NB4 (cell line): ENCODE results near the gene EIF3F.

Experiments
- DNase-seq: peaks from one replicate; pipeline ENCODE4 v3.0.0; 2010; ENCODE audit warnings: low read depth
- H3K4me3 ChIP-seq: one replicate; pipeline ENCODE4 v1.5.1; 2011; ENCODE audit warnings: mild to moderate bottlenecking, low read depth, low read length, moderate library complexity
- MYC ChIP-seq: IDR thresholded peaks from 2 replicates; pipeline ENCODE4 v1.6.1; 2011; ENCODE audit warnings: low read depth, low read length
- POLR2A ChIP-seq: IDR thresholded peaks from 2 replicates; pipeline ENCODE4 v1.6.1; 2011; ENCODE audit warnings: mild to moderate bottlenecking; ENCODE audit not compliant: insufficient read length; ENCODE audit errors: extremely low read depth
- TF ChIP-seq, protein P1 (sequence below): IDR thresholded peaks from one replicate; pipeline ENCODE4 v1.5.1; 2012; ENCODE audit warnings: low read depth, low read length
- TF ChIP-seq, protein P2 (sequence below): IDR thresholded peaks from 2 replicates; pipeline ENCODE4 v1.6.1; 2011; ENCODE audit warnings: low read depth, low read length

EIF3F gene

DNA sequence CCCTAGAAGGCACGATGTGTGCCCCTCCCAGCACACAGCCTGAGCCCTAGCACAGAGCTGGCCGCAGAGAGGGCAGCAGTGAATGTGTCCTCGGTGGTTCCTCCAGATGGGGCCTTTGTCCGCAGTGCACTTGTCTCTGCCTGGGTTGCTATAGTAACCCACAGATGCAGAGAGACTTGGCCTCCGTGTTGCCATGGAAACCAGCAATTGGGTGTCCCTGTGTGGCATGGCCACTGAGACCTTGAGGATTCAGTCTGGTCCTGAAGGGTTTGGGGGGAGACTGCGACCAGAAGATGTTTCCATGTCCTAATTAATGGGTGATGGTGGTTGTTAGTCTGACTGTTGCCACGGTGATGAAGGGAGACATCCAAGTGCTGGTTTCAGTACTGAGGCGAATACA, 51.3 kb downstream of the EIF3F start:
- H3K4me3 ChIP-seq: no peak overlapping the region
- TF ChIP-seq MYC (no peak), POLR2A (no peak)
- TF ChIP-seq, protein P1, sequence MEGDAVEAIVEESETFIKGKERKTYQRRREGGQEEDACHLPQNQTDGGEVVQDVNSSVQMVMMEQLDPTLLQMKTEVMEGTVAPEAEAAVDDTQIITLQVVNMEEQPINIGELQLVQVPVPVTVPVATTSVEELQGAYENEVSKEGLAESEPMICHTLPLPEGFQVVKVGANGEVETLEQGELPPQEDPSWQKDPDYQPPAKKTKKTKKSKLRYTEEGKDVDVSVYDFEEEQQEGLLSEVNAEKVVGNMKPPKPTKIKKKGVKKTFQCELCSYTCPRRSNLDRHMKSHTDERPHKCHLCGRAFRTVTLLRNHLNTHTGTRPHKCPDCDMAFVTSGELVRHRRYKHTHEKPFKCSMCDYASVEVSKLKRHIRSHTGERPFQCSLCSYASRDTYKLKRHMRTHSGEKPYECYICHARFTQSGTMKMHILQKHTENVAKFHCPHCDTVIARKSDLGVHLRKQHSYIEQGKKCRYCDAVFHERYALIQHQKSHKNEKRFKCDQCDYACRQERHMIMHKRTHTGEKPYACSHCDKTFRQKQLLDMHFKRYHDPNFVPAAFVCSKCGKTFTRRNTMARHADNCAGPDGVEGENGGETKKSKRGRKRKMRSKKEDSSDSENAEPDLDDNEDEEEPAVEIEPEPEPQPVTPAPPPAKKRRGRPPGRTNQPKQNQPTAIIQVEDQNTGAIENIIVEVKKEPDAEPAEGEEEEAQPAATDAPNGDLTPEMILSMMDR: no peak
- TF ChIP-seq, protein P2, sequence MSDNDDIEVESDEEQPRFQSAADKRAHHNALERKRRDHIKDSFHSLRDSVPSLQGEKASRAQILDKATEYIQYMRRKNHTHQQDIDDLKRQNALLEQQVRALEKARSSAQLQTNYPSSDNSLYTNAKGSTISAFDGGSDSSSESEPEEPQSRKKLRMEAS: no peak
- DNase-seq: no peak

DNA sequence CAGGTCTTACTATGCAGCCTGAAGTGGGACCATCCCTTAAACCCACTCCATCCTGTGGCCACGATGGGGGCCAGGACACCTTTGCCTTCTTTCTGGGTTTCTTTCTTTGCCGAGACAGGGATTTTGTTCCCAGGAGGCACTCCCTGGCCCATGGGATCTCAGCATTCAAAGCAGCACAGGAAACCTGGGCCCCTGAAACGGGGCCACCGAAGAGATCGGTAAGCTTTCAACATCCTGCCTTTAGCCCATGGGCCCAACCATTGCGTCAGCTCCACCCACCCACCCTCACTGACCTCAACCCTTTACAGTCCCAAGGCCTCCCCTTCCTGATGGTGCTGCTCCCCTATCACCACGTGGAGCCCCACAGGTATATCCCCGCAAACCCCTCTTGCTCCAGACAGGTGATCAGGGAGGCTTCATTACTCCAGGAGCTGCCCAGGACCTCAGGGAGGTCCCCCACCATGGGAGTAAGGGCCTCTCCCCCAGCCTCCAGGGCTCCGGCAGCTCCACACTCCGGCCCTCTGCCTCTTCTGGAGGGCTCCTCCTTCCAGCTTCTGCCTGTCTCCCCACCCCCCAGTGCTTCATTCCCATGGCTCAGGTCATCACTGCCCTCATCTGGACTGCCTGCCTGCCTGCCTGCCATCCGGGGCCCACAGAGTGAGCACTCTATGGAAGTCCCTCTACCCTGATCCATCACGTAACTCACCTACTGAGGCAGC, 51.8 kb downstream of the EIF3F start:
- DNase-seq: no peak
- TF ChIP-seq MYC (no peak), POLR2A (no peak)
- TF ChIP-seq, protein P2: no peak
- TF ChIP-seq, protein P1: no peak
- no peak overlapping the region for H3K4me3 ChIP-seq

DNA sequence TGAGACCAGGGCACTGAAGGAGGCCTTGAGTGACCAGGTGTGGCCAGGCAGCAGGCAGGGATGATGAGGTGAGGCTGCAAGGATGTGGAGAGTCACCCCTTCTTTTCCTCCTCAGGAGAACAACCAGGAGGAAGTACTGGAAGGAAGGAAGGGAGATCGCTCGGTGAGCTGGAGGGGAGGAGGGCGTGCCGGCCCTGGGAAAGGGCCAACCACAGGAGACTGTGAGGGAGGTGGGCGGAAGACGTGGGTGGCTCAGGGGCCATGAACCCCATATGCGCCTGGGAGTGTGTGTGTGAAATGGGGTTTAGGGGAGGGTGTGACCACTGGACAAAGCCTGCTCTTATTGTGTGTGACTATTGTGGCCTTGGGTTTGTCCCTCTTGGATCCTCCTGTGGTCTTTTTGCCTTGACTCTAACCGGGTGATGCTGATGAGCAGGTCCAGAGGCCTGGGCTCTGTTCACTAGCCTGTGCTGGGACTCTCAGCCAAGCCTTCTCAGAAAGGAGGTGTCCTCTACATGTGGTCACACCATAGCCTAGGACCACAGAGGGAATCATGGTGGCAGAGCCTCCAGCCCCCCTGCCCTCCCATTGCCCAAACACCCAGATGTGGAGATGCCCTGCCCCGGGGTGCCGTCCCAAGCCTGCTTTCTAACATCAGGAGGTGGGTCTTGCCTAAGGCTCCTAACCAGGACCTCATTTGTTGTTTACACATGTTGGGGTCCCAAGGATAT, 52.6 kb downstream of the EIF3F start:
- H3K4me3 ChIP-seq: no peak overlapping the region
- DNase-seq: no peak
- TF ChIP-seq MYC (no peak), POLR2A (no peak)
- TF ChIP-seq, protein P2: no peak
- TF ChIP-seq, protein P1: no peak

DNA sequence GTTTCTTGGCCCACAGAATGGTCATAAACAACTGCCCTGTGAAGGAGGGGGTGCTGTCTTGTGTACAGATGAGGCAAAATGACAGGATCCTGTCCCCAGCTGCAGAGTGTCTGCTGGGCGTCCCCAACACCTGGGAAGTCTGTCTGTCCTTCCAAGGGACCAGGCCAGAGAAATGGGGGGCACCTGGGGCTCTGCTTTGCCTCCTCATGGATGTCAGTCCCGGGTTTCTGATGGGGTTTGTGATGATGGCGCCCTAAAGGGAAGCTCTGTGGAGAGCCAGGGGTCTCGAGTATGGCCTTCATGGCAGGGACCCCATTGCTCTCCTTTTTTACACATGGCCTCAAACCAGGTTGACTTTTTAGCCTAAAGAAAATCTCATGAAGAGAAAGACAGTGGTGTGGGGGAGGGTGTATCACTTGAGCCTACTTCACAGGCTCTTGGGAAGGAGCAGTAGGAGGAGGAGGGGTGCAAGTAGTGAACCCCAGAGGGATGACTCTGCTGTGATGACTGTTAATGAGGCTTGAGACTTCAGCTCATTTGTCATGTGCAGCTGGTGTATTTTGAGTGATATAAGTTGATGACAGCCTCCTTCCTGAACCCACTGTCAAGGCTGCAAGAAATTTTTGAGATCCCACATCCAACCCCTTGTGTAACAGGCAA, 53.3 kb downstream of the EIF3F start:
- no peak for TF ChIP-seq POLR2A
- TF ChIP-seq, protein P2: no peak
- no peak for DNase-seq
- H3K4me3 ChIP-seq: no peak overlapping the region

DNA sequence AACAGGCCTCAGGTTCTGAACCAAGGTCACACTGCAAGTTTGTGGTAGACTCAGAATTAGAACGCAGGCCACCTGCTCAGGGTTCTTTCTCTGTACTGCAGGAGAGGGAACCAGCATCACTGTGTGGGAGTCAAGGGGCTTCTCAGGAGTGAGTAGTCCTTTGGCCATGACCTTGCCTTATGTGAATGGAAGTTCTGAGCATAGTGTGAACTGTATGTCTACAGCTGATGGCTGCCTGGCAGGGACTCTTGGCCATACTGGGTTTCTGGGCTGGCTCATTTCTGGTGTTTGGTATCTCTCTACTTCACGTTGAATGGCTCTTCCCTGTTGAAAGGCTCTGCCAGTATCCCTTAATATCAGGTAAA, 53.8 kb downstream of the EIF3F start:
- TF ChIP-seq POLR2A (no peak), MYC (no peak)
- TF ChIP-seq, protein P1: no peak
- TF ChIP-seq, protein P2: no peak
- no peak for DNase-seq
- no peak overlapping the region for H3K4me3 ChIP-seq

DNA sequence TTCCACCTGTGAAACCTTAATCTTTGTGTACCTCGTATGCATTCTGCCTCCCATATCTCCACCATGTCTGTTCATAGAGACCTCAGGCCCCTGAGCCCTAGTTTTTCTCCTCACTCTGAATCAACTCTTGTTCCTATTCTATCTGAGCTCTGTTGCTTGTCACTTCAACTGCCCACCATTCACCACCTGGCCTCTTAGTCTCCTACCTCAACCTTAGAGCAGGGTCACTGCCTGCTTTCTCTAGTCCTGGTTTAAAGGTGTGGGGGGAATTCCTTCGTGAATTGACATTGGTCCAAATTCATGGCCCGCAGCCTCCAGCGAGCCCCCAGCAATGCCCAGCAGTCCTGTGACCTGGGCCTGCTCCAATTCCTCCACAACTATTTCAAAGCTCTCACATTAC, 54.4 kb downstream of the EIF3F start:
- H3K4me3 ChIP-seq: no peak overlapping the region
- TF ChIP-seq MYC (no peak), POLR2A (no peak)
- TF ChIP-seq, protein P2: no peak
- TF ChIP-seq, protein P1: no peak
- DNase-seq: no peak
